ENCODE measurements around the gene PLOD3. TPM values are rescaled to one million over a fixed set of nuclear protein-coding genes. Genes with fewer than 3 reads are reported as not detected.

PLOD3 gene
- total and polyA plus RNA-seq, 9 of the 15 experiments (the other 6 are each of a cell fraction or from before 2014, with no cell fraction given): 2.8 to 101 (median 30.9) TPM

GRCh38 chr7:101217388-101218235 is at the start of gene PLOD3, which contains the start of gene ZNHIT1 (continued):
- peak; percentile 69; the same call in 1 of the 2 replicates for TF ChIP-seq SPI1 (IDR thresholded peaks at IDR 0.05; ENCODE audit: borderline replicate concordance, low read depth, low read length)
- TF ChIP-seq TBL1XR1 (IDR thresholded peaks at IDR 0.05; ENCODE audit: low read length in 2 of 2): no peak
- TF ChIP-seq SREBF2 (CRISPR knock-in tag; IDR thresholded peaks at IDR 0.05): no peak
- TF ChIP-seq ZBTB7A (IDR thresholded peaks at IDR 0.05; ENCODE audit: borderline replicate concordance, control insufficient read depth, low read depth, low read length): peak; percentile 97
- no peak for TF ChIP-seq HDAC8 (tag; IDR thresholded peaks at IDR 0.05)
- no peak for TF ChIP-seq DIDO1 (tag; IDR thresholded peaks at IDR 0.05; ENCODE audit: low read depth)
- TF ChIP-seq ZNF124 (CRISPR knock-in tag; IDR thresholded peaks at IDR 0.05): no peak
- TF ChIP-seq ZNF512 (tag; IDR thresholded peaks at IDR 0.05): no peak
- TF ChIP-seq BCOR (IDR thresholded peaks at IDR 0.05): no peak
- TF ChIP-seq E2F5 (CRISPR knock-in tag; IDR thresholded peaks at IDR 0.05): no peak; the same call in 1 of the 2 replicates
- no peak for TF ChIP-seq ZNF696 (CRISPR knock-in tag; conservative IDR thresholded peaks at IDR 0.05)
- 0 out of 2 replicates have a peak, but pooled peaks have one; percentile 27 for TF ChIP-seq NBN (IDR thresholded peaks at IDR 0.05; ENCODE audit: low read depth)
- no peak for TF ChIP-seq SMAD2 (IDR thresholded peaks at IDR 0.05; ENCODE audit: low read depth, low read length)
- peak; percentile 86 for TF ChIP-seq ASH1L (IDR thresholded peaks at IDR 0.05; ENCODE audit: borderline replicate concordance, low read depth, partially characterized antibody)
- peak; percentile 45; the same call in 1 of the 2 replicates for TF ChIP-seq CREB1 (IDR thresholded peaks at IDR 0.05)
- peak; percentile 11 for TF ChIP-seq CREB1 (CRISPR knock-in tag; IDR thresholded peaks at IDR 0.05)
- TF ChIP-seq HMG20A (CRISPR knock-in tag; conservative IDR thresholded peaks at IDR 0.05): no peak
- TF ChIP-seq SRF (CRISPR knock-in tag; IDR thresholded peaks at IDR 0.05): no peak; a peak in 1 of 4 replicates
- TF ChIP-seq NEUROD1 (IDR thresholded peaks at IDR 0.05; ENCODE audit: borderline replicate concordance, low read depth, low read length, partially characterized antibody): peak; percentile 8
- 0 out of 2 replicates have a peak, but pooled peaks have one; percentile 7 for TF ChIP-seq NR3C1 (CRISPR knock-in tag; IDR thresholded peaks at IDR 0.05)
- 0 out of 2 replicates have a peak, but pooled peaks have one; percentile 47 for TF ChIP-seq ZNF41 (CRISPR knock-in tag; conservative IDR thresholded peaks at IDR 0.05)
- TF ChIP-seq ARNT (IDR thresholded peaks at IDR 0.05): peak; percentile 97 to 99
- TF ChIP-seq FOS (IDR thresholded peaks at IDR 0.05; ENCODE audit: extremely low read depth, insufficient read length): no peak
- TF ChIP-seq DEAF1 (CRISPR knock-in tag; IDR thresholded peaks at IDR 0.05): peak; percentile 19; the same call in 1 of the 2 replicates
- 0 out of 2 replicates have a peak, but pooled peaks have one; percentile 12 for TF ChIP-seq GATAD2B (IDR thresholded peaks at IDR 0.05; ENCODE audit: borderline replicate concordance)
- TF ChIP-seq RBM14 (IDR thresholded peaks at IDR 0.05; ENCODE audit: borderline replicate concordance, insufficient read depth, low read depth, low read length): no peak

Data from K562 (cell line).